ENCODE results near the gene GHR.
"Not testable (repeated sequence)": the region's sequence is repeated elsewhere in the genome, so short reads cannot be mapped to it uniquely, and the experiment has no call there.

GHR gene

GRCh38 chr5:42569953-42570548 lies 146.8 kb downstream of the GHR start:
- no peak for DNase-seq

- DNase-seq: peak; percentile 70
Measured at GRCh38 chr5:42570966-42571960, 148.0 kb downstream of the GHR start.

GRCh38 chr5:42572313-42572712 lies 149.1 kb downstream of the GHR start:
- no peak for DNase-seq

- no peak for DNase-seq
Measured at GRCh38 chr5:42573386-42573785, 150.1 kb downstream of the GHR start.

- DNase-seq: not testable (repeated sequence)
Measured at GRCh38 chr5:42575914-42576313, 152.7 kb downstream of the GHR start.

- not testable (repeated sequence) for DNase-seq
Measured at GRCh38 chr5:42578901-42579300, 155.7 kb downstream of the GHR start.

GRCh38 chr5:42579320-42579719 lies 156.1 kb downstream of the GHR start:
- DNase-seq: no peak

- DNase-seq: no peak
Measured at GRCh38 chr5:42581845-42582244, 158.6 kb downstream of the GHR start.

GRCh38 chr5:42582723-42583122 lies 159.5 kb downstream of the GHR start:
- no peak for DNase-seq

- peak; percentile 61 for DNase-seq
Measured at GRCh38 chr5:42583322-42583721, 160.1 kb downstream of the GHR start.

- DNase-seq: no peak
Measured at GRCh38 chr5:42586625-42587024, 163.4 kb downstream of the GHR start.

- DNase-seq: no peak
Measured at GRCh38 chr5:42587096-42587723, 164.0 kb downstream of the GHR start.

- no peak for DNase-seq
Measured at GRCh38 chr5:42590566-42590965, 167.3 kb downstream of the GHR start.

GRCh38 chr5:42591015-42591414 lies 167.8 kb downstream of the GHR start:
- DNase-seq: peak; percentile 34

- peak; percentile 80 for DNase-seq
Measured at GRCh38 chr5:42592401-42593140, 169.3 kb downstream of the GHR start.

- peak; percentile 54 for DNase-seq
Measured at GRCh38 chr5:42593591-42593990, 170.4 kb downstream of the GHR start.

- no peak for DNase-seq
Measured at GRCh38 chr5:42595597-42595996, 172.4 kb downstream of the GHR start.

GRCh38 chr5:42596817-42597216 lies 173.6 kb downstream of the GHR start:
- no peak for DNase-seq

GRCh38 chr5:42597318-42597937 lies 174.2 kb downstream of the GHR start:
- no peak for DNase-seq

GRCh38 chr5:42598311-42598710 lies 175.1 kb downstream of the GHR start:
- DNase-seq: no peak

- no peak for DNase-seq
Measured at GRCh38 chr5:42599106-42599505, 175.9 kb downstream of the GHR start.

GRCh38 chr5:42600441-42600840 lies 177.2 kb downstream of the GHR start:
- no peak for DNase-seq
